Endodermal cell (in vitro differentiated cells): ENCODE results near the gene TCF7. TPM values are rescaled to one million over a fixed set of nuclear protein-coding genes. Genes with fewer than 3 reads are reported as not detected.

Source experiments
- DNase-seq: peaks from one replicate; pipeline ENCODE4 v3.0.0-alpha.2; 2017
- H3K27ac ChIP-seq: 2 replicates; pipeline ENCODE4 v1.5.1; 2013; ENCODE audit warnings: mild to moderate bottlenecking, low read depth, low read length, moderate library complexity
- H3K27me3 ChIP-seq: 2 replicates; pipeline ENCODE4 v1.6.1; 2013; ENCODE audit warnings: mild to moderate bottlenecking, low read length, moderate library complexity; ENCODE audit not compliant: insufficient read depth, control insufficient read depth, poor library complexity, severe bottlenecking
- H3K36me3 ChIP-seq: 2 replicates; pipeline ENCODE4 v1.7.0; 2013; ENCODE audit warnings: mild to moderate bottlenecking, low read length, moderate library complexity; ENCODE audit not compliant: control insufficient read depth, insufficient read depth
- H3K4me1 ChIP-seq: one replicate; pipeline ENCODE4 v1.7.0; 2013; ENCODE audit warnings: low read length; ENCODE audit not compliant: control insufficient read depth, insufficient read depth
- H3K4me3 ChIP-seq: 2 replicates; pipeline ENCODE4 v1.5.1; 2013; ENCODE audit warnings: mild to moderate bottlenecking, low read length, moderate library complexity
- H3K9ac ChIP-seq: 2 replicates; pipeline ENCODE4 v1.6.1; 2013; ENCODE audit warnings: mild to moderate bottlenecking, low read length, moderate library complexity; ENCODE audit not compliant: poor library complexity, severe bottlenecking; ENCODE audit errors: extremely low read depth
- H3K9me3 ChIP-seq: 2 replicates; pipeline ENCODE4 v1.6.1; 2013; ENCODE audit warnings: mild to moderate bottlenecking, low read length, moderate library complexity; ENCODE audit not compliant: control insufficient read depth
- H3K27ac Mint-ChIP-seq: 2 replicates; pipeline ENCODE4 v1.8.0; 2020; ENCODE audit warnings: mixed read lengths
- H3K27me3 Mint-ChIP-seq: 2 replicates; pipeline ENCODE4 v1.8.0; 2021; ENCODE audit warnings: mild to moderate bottlenecking, mixed read lengths; ENCODE audit not compliant: insufficient read depth
- H3K36me3 Mint-ChIP-seq: 2 replicates; pipeline ENCODE4 v1.8.0; 2020; ENCODE audit warnings: low read depth, mixed read lengths
- H3K4me1 Mint-ChIP-seq: 2 replicates; pipeline ENCODE4 v1.8.0; 2020; ENCODE audit warnings: mixed read lengths
- H3K4me3 Mint-ChIP-seq: 2 replicates; pipeline ENCODE4 v1.8.0; 2020; ENCODE audit warnings: mild to moderate bottlenecking, moderate library complexity, mixed read lengths
- H3K9me3 Mint-ChIP-seq: 2 replicates; pipeline ENCODE4 v1.8.0; 2020; ENCODE audit warnings: mild to moderate bottlenecking, mixed read lengths
- CTCF ChIP-seq: fragments of 200-600 bp; sonication (generic); conservative IDR thresholded peaks from 2 replicates; pipeline ENCODE4 v1.5.0; 2021; ENCODE audit warnings: antibody characterized with exemption, mild to moderate bottlenecking
- WGBS, 2 experiments: methylation state at CpG; one replicate each; pipeline versions ENCODE4 v1.1.5 to v1.1.7; 2013; ENCODE audit warnings: missing lambda C conversion rate in 2 of 2, mixed read lengths in 1 of 2; ENCODE audit not compliant: insufficient coverage in 1 of 2, insufficient read length in 1 of 2; 5-methylcytosine and 5-hydroxymethylcytosine counted together
- total RNA-seq, 2 donors: library from RNA; stranded (reverse); fragmentation: NEBNext Ultra II Directional in 1 of 2; extraction: Animal tissue kit (Norgen Biotek cat#: 25700) in 1 of 2; gene quantifications; 2 replicates in 1 of 2; 3 replicates in 1 of 2; pipeline ENCODE4 v1.2.1, GENCODE V29; 2021

Gene TCF7
- total RNA-seq, 2 donors from 2014 or later = 14.9 to 19.4 TPM

- Mint-ChIP-seq H3K27me3 (peaks cover 13% of the 10 kb centered on the region), H3K36me3 (no peaks in the 10 kb centered on the region), H3K4me1 (peaks cover 7% of the 10 kb centered on the region), H3K9me3 (no peaks in the 10 kb centered on the region), H3K27ac (peak overlapping the region; percentile 40), H3K4me3 (peak overlapping the region; percentile 53)
- 20 to 24% methylated on average over 15 to 45 of the region's 46 CpGs for WGBS, 2 experiments
- peak; percentile 89 for DNase-seq
- H3K27ac ChIP-seq = no peak overlapping the region
- H3K9ac ChIP-seq = no peak overlapping the region
- no peaks in the 10 kb centered on the region for H3K9me3 ChIP-seq
- peak overlapping the region; percentile 70 for H3K4me3 ChIP-seq
- TF ChIP-seq CTCF = peak; percentile 41
- H3K36me3 ChIP-seq = no peaks in the 10 kb centered on the region
- no peaks in the 10 kb centered on the region for H3K27me3 ChIP-seq
- no peaks in the 10 kb centered on the region for H3K4me1 ChIP-seq
These were observed 43.5 kb upstream of the TCF7 start for GRCh38 chr5:134070725-134071613.

GRCh38 chr5:134071614-134072207 lies 42.8 kb upstream of the TCF7 start:
- no peaks in the 10 kb centered on the region for H3K36me3 ChIP-seq
- no peaks in the 10 kb centered on the region for H3K4me1 ChIP-seq
- Mint-ChIP-seq H3K27me3 (peaks cover 13% of the 10 kb centered on the region), H3K27ac (peak overlapping the region; percentile 40), H3K36me3 (no peaks in the 10 kb centered on the region), H3K4me3 (peak overlapping the region; percentile 53), H3K4me1 (peaks cover 7% of the 10 kb centered on the region), H3K9me3 (no peaks in the 10 kb centered on the region)
- TF ChIP-seq CTCF = no peak
- DNase-seq = peak; percentile 63
- WGBS, 2 experiments = 87 to 93% methylated on average over 4 to 6 of the region's 7 CpGs
- H3K4me3 ChIP-seq = peak overlapping the region; percentile 70
- no peak overlapping the region for H3K27ac ChIP-seq
- no peaks in the 10 kb centered on the region for H3K27me3 ChIP-seq
- H3K9ac ChIP-seq = no peak overlapping the region
- H3K9me3 ChIP-seq = no peaks in the 10 kb centered on the region

GRCh38 chr5:134072471-134073210 lies 41.8 kb upstream of the TCF7 start:
- Mint-ChIP-seq H3K36me3 (no peaks in the 10 kb centered on the region), H3K9me3 (no peaks in the 10 kb centered on the region), H3K4me3 (no peak overlapping the region), H3K27ac (no peak overlapping the region), H3K4me1 (peaks cover 7% of the 10 kb centered on the region), H3K27me3 (peaks cover 13% of the 10 kb centered on the region)
- Histone ChIP-seq H3K9ac (no peak overlapping the region), H3K36me3 (no peaks in the 10 kb centered on the region), H3K27ac (no peak overlapping the region), H3K27me3 (no peaks in the 10 kb centered on the region), H3K9me3 (no peaks in the 10 kb centered on the region), H3K4me3 (no peak overlapping the region), H3K4me1 (no peaks in the 10 kb centered on the region)
- 84 to 92% methylated on average over 6 to 8 of the region's 8 CpGs for WGBS, 2 experiments
- TF ChIP-seq CTCF = no peak
- DNase-seq = no peak
